ENCODE measurements around the gene RAPGEF3.

DNA sequence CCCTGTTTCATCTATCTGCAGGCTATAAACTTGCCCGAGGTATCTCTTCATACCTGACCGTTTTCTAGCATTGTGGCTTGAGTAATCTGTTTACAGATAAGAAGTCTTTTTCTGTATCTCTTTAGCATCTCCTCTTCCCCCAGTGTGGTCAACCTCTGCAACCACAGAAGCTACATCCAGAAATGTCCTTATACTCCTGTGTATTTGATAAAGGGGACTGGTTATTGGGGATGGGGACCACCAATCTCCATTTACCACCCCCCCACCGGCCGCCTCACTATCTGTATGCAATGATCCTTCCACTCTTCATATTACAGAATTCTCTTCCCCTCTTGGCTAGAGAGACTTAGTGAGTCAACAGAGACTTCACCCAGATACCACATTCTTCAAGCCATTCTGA lies 49.4 kb downstream of the RAPGEF3 start:
- TF ChIP-seq, protein P1, sequence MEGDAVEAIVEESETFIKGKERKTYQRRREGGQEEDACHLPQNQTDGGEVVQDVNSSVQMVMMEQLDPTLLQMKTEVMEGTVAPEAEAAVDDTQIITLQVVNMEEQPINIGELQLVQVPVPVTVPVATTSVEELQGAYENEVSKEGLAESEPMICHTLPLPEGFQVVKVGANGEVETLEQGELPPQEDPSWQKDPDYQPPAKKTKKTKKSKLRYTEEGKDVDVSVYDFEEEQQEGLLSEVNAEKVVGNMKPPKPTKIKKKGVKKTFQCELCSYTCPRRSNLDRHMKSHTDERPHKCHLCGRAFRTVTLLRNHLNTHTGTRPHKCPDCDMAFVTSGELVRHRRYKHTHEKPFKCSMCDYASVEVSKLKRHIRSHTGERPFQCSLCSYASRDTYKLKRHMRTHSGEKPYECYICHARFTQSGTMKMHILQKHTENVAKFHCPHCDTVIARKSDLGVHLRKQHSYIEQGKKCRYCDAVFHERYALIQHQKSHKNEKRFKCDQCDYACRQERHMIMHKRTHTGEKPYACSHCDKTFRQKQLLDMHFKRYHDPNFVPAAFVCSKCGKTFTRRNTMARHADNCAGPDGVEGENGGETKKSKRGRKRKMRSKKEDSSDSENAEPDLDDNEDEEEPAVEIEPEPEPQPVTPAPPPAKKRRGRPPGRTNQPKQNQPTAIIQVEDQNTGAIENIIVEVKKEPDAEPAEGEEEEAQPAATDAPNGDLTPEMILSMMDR (conservative IDR thresholded peaks at IDR 0.05; ENCODE audit: low read length): no peak
- TF ChIP-seq EZH2phosphoT487 (IDR thresholded peaks at IDR 0.05; ENCODE audit: borderline replicate concordance): no peak
